H1 (cell line): ENCODE results near the gene USP8.

Source experiments
- CREB1 ChIP-seq: IDR thresholded peaks from 2 replicates; pipeline ENCODE4 v1.6.1; 2012; ENCODE audit warnings: inconsistent platforms
- EP300 ChIP-seq, 2 experiments: IDR thresholded peaks; 1 replicate in 1 of 2; 2 replicates in 1 of 2; pipeline ENCODE4 v1.6.1; 2011 to 2012; ENCODE audit warnings: low read depth in 2 of 2, low read length in 2 of 2, mild to moderate bottlenecking in 2 of 2, borderline replicate concordance in 1 of 2, inconsistent platforms in 1 of 2, moderate library complexity in 1 of 2
- HDAC2 ChIP-seq, 2 experiments: fragments of 300-600 bp in 1 of 2; sonication (generic) in 1 of 2; IDR thresholded peaks; 2 replicates each; pipeline ENCODE4 v1.6.1; 2011 to 2012; ENCODE audit warnings: low read depth in 2 of 2, low read length in 2 of 2, mild to moderate bottlenecking in 2 of 2, moderate library complexity in 2 of 2, borderline replicate concordance in 1 of 2, inconsistent platforms in 1 of 2
- POLR2A ChIP-seq, 2 experiments: IDR thresholded peaks; 1 replicate in 1 of 2; 2 replicates in 1 of 2; pipeline ENCODE4 v1.6.1; 2011; ENCODE audit warnings: low read depth in 2 of 2, low read length in 2 of 2, mild to moderate bottlenecking in 2 of 2; ENCODE audit errors: control extremely low read depth in 1 of 2
- POLR2AphosphoS5 ChIP-seq: IDR thresholded peaks from 2 replicates; pipeline ENCODE4 v1.6.1; 2011; ENCODE audit warnings: low read depth, low read length
- TF ChIP-seq, protein P1 (sequence below), 3 experiments: IDR thresholded peaks; 1 replicate in 2 of 3; 2 replicates in 1 of 3; pipeline versions ENCODE4 v1.5.1 to v1.6.1; 2011; ENCODE audit warnings: low read length in 3 of 3, mild to moderate bottlenecking in 3 of 3, inconsistent platforms in 2 of 3, low read depth in 1 of 3, moderate library complexity in 1 of 3; ENCODE audit not compliant: insufficient read depth in 1 of 3; ENCODE audit errors: control extremely low read depth in 1 of 3

DNA sequence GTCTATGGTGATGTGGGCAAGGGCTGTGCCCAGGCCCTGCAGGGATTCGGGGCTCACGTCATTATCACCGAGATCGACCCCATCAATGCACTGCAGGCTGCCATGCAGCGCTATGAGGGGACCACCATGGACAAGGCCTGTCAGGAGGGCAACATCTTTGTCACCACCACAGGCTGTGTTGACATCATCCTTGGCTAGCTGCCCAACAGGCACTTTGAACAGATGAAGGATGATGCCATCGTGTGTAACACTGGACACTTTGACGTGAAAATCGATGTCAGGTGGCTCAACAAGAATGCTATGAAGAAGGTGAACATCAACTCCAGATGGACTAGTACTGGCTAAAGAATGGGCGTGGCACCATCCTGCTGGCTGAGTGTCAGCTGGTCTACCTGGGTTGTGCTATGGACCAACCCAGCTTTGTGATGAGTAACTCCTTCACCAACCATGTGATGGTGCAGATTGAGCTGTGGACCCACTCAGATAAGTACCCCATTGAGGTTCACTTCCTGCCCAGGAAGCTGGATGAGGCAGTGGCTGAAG is 6.1 kb upstream of the USP8 start:
- TF ChIP-seq POLR2AphosphoS5 = no peak
- TF ChIP-seq, protein P1, sequence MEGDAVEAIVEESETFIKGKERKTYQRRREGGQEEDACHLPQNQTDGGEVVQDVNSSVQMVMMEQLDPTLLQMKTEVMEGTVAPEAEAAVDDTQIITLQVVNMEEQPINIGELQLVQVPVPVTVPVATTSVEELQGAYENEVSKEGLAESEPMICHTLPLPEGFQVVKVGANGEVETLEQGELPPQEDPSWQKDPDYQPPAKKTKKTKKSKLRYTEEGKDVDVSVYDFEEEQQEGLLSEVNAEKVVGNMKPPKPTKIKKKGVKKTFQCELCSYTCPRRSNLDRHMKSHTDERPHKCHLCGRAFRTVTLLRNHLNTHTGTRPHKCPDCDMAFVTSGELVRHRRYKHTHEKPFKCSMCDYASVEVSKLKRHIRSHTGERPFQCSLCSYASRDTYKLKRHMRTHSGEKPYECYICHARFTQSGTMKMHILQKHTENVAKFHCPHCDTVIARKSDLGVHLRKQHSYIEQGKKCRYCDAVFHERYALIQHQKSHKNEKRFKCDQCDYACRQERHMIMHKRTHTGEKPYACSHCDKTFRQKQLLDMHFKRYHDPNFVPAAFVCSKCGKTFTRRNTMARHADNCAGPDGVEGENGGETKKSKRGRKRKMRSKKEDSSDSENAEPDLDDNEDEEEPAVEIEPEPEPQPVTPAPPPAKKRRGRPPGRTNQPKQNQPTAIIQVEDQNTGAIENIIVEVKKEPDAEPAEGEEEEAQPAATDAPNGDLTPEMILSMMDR (IDR thresholded peaks at IDR 0.05; ENCODE audit: control extremely low read depth in 1 of 3, insufficient read depth in 1 of 3, low read depth in 1 of 3, low read length in 3 of 3) = no peak
- TF ChIP-seq EP300 (IDR thresholded peaks at IDR 0.05; ENCODE audit: borderline replicate concordance in 1 of 2, low read depth in 2 of 2, low read length in 2 of 2) = no peak
- no peak for TF ChIP-seq HDAC2 (IDR thresholded peaks at IDR 0.05; ENCODE audit: borderline replicate concordance in 1 of 2, low read depth in 2 of 2, low read length in 2 of 2)
- TF ChIP-seq CREB1 = no peak
- TF ChIP-seq POLR2A (IDR thresholded peaks at IDR 0.05; ENCODE audit: control extremely low read depth in 1 of 2, low read depth in 2 of 2, low read length in 2 of 2) = no peak
